Endothelial cell of hepatic sinusoid (primary cell): ENCODE measurements around the gene DDR2.

Experiments used
- in situ Hi-C: cut with HindIII; loops from 2 replicates; pipeline ENCODE4 v1.10.0; 2017; ENCODE audit warnings: low sequenced_read_pairs

The DDR2 gene

GRCh38 chr1:162629077-162629627 lies 3.1 kb upstream of the DDR2 start:
- in situ Hi-C loops: no loop called here

DNA sequence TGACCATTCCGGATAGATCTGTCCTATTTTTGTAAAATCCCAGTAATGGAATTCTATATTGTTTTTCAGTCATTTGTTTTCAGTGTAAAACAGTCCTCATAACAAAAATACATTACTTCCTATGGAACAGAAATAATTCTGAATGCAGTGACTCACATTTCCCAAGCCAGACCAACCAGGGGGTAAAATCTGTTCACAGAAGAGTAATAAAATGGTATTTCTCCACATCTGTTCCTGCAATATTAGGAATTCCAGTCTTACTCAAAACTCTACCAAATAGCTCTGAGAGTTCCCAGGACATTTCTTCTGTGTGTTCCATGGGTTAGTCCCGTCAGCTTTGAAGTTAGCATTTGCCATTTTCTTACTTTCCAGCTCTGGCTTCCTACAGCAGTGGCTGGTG lies 2.6 kb upstream of the DDR2 start:
- in situ Hi-C loops: loop anchor here (5.0 kb wide), 1 partner anchor 58 kb away; no protein-coding TSS in a partner anchor

- in situ Hi-C loops: loop anchor here (5.0 kb wide), 1 partner anchor 56 kb away; no protein-coding TSS in a partner anchor
These were observed 595 bp upstream of the DDR2 start for GRCh38 chr1:162631546-162632191.

DNA sequence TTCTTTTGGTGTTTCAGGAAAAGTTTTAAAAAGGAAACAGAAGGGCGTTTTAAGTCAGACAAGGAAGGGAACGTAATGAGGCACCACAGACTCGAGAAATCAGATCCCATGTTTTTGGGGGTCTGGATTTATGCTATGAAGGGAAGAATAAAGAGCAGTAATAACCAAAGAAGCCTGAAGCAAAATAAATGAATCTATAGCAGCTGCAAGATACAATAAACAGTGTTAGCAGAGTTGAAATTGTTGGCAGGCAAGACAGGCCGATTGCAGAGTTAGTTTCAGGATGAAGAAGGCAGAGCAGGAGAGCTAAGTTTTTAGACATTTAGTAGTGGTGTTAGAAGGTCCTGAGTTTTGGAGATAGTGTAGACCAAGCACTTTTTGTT lies 425 bp downstream of the DDR2 start:
- in situ Hi-C loops: loop anchor here (5.0 kb wide), 1 partner anchor 55 kb away; no protein-coding TSS in a partner anchor

GRCh38 chr1:162633081-162633762 lies 958 bp downstream of the DDR2 start:
- in situ Hi-C loops: loop anchor here (5.0 kb wide), 1 partner anchor 54 kb away; no protein-coding TSS in a partner anchor

GRCh38 chr1:162635418-162635817 lies 3.2 kb downstream of the DDR2 start:
- in situ Hi-C loops: no loop called here

DNA sequence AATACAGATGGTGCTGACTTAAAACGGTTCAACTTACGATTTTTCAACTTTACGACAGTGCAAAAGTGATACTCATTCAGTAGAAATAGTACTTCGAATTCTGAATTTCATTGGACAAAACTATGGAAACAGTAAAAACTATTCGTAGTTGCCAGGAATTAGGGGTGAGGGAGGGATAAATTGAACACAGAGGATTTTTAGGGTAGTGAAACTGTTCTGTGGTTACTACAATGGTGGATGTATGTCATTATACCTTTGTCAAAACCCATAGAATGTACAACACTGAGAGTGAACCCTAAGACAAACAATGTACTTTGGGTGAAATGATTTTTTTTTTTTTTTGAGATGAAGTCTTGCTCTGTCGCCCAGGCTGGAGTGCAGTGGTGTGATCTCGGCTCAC lies 7.5 kb downstream of the DDR2 start:
- in situ Hi-C loops: loop anchor here (10.0 kb wide), 2 partner anchors 45 to 95 kb away; no protein-coding TSS in a partner anchor

DNA sequence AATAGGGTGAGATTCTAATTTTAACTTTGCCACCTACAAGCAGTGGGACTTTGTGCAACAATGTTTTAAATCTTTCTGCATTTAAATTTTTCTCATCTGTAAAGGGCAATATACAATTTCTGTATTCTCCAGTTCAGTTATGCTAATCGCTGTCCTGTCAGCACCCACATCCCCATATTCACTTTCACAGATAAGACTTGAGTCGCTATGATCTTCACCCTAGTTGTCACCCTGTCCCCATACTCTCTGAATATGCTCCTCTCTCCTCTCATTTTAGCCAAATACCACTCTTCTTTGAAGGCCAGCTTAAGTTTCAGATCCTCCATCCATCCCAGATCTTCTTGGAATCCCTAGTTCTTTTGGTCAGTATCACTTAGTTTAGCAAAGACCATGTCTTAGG lies 8.8 kb downstream of the DDR2 start:
- in situ Hi-C loops: loop anchor here (10.0 kb wide), 2 partner anchors 46 to 94 kb away; no protein-coding TSS in a partner anchor

GRCh38 chr1:162644986-162645314 lies 12.7 kb downstream of the DDR2 start:
- in situ Hi-C loops: loop anchor here (10.0 kb wide), 2 partner anchors 50 to 90 kb away; no protein-coding TSS in a partner anchor

DNA sequence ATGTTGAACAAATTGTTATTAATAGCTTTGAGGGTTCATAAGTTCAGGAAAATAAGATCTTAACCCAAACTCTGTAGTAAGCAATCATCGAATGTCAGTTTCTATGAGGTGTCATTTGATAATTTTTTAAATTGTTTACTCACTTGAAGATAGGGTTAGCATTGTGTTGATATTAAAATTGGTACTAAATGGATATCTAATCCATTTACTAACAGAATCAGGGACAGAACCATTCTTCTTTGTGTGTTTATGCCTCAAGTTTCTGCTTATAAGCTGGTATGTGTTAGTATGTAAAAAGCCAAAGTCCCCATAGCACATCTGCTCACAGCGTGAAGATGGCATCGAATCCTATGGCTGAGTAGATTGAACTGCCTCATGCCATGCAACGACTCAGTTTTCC lies 13.4 kb downstream of the DDR2 start:
- in situ Hi-C loops: loop anchor here (10.0 kb wide), 2 partner anchors 51 to 89 kb away; no protein-coding TSS in a partner anchor

- in situ Hi-C loops: loop anchor here (10.0 kb wide), 2 partner anchors 55 to 85 kb away; no protein-coding TSS in a partner anchor
These were observed 17.3 kb downstream of the DDR2 start for GRCh38 chr1:162649583-162649982.

- in situ Hi-C loops: no loop called here
These were observed 22.8 kb downstream of the DDR2 start for GRCh38 chr1:162654915-162655620.

- in situ Hi-C loops: no loop called here
These were observed 24.0 kb downstream of the DDR2 start for GRCh38 chr1:162656266-162656665.

- in situ Hi-C loops: loop anchor here (10.0 kb wide), 1 partner anchor 96 kb away; the partner anchor contains the start of gene UAP1
These were observed 28.3 kb downstream of the DDR2 start for GRCh38 chr1:162660574-162660973.

GRCh38 chr1:162661336-162661735 lies 29.1 kb downstream of the DDR2 start:
- in situ Hi-C loops: loop anchor here (10.0 kb wide), 1 partner anchor 97 kb away; the partner anchor contains the start of gene UAP1

GRCh38 chr1:162662013-162662412 lies 29.7 kb downstream of the DDR2 start:
- in situ Hi-C loops: loop anchor here (10.0 kb wide), 1 partner anchor 97 kb away; the partner anchor contains the start of gene UAP1

GRCh38 chr1:162663086-162663485 lies 30.8 kb downstream of the DDR2 start:
- in situ Hi-C loops: loop anchor here (10.0 kb wide), 1 partner anchor 98 kb away; the partner anchor contains the start of gene UAP1

GRCh38 chr1:162663589-162664106 lies 31.4 kb downstream of the DDR2 start:
- in situ Hi-C loops: loop anchor here (10.0 kb wide), 1 partner anchor 99 kb away; the partner anchor contains the start of gene UAP1

DNA sequence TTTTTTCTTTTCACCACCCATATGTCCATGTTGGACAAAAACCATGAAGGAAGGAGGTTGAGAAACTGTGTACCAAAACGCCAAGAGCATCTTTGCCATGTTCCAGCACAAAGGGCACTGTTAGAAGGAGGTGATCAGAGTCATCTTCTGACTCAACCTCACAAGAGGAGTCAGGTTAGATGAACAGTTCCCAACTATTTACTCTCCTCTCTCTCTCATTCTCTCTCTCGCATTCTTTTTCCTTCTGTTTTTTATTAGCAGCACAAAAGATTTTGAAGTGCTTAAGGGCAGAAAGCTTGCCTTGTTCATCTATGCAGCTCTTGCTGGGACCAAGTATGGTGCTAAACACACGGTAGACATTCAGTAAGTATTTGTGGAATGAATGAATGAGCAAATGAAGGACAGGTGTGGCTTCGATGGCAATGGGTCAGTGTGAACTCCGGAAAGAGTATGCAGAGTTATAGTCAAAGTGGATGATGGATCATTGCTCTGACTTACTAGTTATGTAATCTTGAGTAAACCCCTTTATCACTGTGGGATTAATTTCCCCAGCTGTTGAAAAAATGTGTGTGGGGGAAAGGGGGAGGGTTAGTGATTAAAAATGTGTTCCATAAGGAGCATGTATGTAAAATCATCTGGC lies 33.9 kb downstream of the DDR2 start:
- in situ Hi-C loops: loop anchor here (10.0 kb wide), 1 partner anchor 101 kb away; the partner anchor contains the start of gene UAP1
